ENCODE data around the gene OTUB1. TPM values are rescaled to one million over a fixed set of nuclear protein-coding genes. Genes with fewer than 3 reads are reported as not detected.

OTUB1 gene
- total and polyA plus RNA-seq, 2 donors (not counting 1 experiment from before 2014, with no cell fraction given): 78.2 to 119 TPM

DNA sequence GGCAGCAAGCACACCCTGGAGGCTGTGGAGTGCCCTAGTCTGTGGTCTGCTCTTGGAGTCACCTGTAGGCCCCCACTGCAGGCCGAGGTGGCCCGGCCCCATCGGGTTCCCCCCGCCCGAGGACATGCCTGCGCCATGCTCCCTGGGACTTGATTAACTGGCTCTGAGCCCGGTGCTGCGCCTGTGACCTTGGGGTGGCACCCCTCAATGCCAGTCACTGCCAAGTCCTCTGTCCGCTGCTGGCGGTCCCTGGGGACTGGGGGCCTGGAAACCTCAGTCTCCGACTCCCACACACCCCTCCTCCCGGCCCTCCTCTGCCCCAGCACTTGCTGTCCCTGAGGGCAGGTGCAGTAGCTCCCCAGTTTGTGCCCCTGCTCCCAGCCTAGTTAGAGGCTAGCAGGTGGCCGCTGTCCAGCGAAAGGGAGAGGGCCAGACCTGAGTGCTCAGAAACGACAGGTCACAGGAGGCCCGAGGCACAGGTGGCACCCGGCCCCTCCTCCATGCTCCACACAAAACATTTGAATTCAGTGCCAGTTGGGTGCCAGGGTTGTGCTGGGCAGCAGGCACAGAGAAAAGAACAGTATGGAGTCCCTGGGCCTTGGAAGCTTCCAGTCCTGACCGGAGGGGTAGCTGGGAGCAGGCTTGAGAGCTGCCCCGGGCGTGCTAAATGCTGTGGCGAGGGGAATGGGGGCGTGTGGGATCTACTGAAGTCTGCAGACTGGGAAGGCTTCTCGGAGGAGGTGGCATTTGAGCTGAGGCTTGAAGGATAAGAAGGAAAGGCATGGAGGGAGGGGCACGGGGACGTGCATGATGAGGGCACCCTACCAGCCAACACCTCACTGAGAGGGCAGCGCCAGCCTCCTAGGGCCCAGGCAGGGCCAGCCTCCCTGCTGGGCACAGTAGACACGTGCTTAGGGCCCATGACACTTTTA, 33.1 kb downstream of the OTUB1 start:
- intact Hi-C loops (cut with micrococcal nuclease): no loop called here
- ATAC-seq (ENCODE audit: low read depth) (no peak), DNase-seq (no peak)
- Mint-ChIP-seq H3K9me3 (ENCODE audit: insufficient read depth) (no peaks in the 10 kb centered on the region), H3K4me1 (no peaks in the 10 kb centered on the region), H3K27me3 (no peaks in the 10 kb centered on the region), H3K4me3 (no peak overlapping the region), H3K27ac (no peak overlapping the region)
- no peak overlapping the region for H3K4me3 ChIP-seq (ENCODE audit: control extremely low read depth in 1 of 5, extremely low read depth in 1 of 5, insufficient read depth in 1 of 5, low read depth in 2 of 5, low read length in 4 of 5)
- H3K27ac ChIP-seq (ENCODE audit: low read length in 2 of 2): no peak overlapping the region
- H3K9ac ChIP-seq (ENCODE audit: low read length): no peak overlapping the region
- TF ChIP-seq, protein P1, sequence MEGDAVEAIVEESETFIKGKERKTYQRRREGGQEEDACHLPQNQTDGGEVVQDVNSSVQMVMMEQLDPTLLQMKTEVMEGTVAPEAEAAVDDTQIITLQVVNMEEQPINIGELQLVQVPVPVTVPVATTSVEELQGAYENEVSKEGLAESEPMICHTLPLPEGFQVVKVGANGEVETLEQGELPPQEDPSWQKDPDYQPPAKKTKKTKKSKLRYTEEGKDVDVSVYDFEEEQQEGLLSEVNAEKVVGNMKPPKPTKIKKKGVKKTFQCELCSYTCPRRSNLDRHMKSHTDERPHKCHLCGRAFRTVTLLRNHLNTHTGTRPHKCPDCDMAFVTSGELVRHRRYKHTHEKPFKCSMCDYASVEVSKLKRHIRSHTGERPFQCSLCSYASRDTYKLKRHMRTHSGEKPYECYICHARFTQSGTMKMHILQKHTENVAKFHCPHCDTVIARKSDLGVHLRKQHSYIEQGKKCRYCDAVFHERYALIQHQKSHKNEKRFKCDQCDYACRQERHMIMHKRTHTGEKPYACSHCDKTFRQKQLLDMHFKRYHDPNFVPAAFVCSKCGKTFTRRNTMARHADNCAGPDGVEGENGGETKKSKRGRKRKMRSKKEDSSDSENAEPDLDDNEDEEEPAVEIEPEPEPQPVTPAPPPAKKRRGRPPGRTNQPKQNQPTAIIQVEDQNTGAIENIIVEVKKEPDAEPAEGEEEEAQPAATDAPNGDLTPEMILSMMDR (IDR thresholded peaks at IDR 0.05): no peak
- no peak for TF ChIP-seq EZH2 (IDR thresholded peaks at IDR 0.05; ENCODE audit: borderline replicate concordance, insufficient read depth, low read depth, low read length, poor library complexity, severe bottlenecking)
- no peaks in the 10 kb centered on the region for H3K4me1 ChIP-seq (ENCODE audit: control insufficient read depth in 2 of 2, insufficient read depth in 2 of 2, low read length in 2 of 2)
- ChIA-PET CTCF (interaction anchor here (0.9 kb wide), 1 partner anchor 19 kb away, joined by 3 read pairs; no protein-coding TSS in a partner anchor), POLR2A (no interaction called here)
- no peaks in the 10 kb centered on the region for H3K9me3 ChIP-seq (ENCODE audit: control extremely low read depth in 1 of 3, control insufficient read depth in 2 of 3, insufficient read depth in 1 of 3, low read length in 2 of 3)
- no peak overlapping the region for H2AFZ ChIP-seq (ENCODE audit: insufficient read depth, low read depth, low read length, poor library complexity, severe bottlenecking)
- no peaks in the 10 kb centered on the region for H3K27me3 ChIP-seq (replicated peaks in 1 of 4; ENCODE audit: control extremely low read depth in 1 of 4, control insufficient read depth in 3 of 4, insufficient read depth in 4 of 4, low read length in 3 of 4)
- no peak overlapping the region for H3K4me2 ChIP-seq (replicated peaks; ENCODE audit: low read depth, low read length, poor library complexity, severe bottlenecking)
- no peaks in the 10 kb centered on the region for H4K20me1 ChIP-seq (ENCODE audit: control insufficient read depth, insufficient read depth, low read length, poor library complexity, severe bottlenecking)
- no peaks in the 10 kb centered on the region for H3K36me3 ChIP-seq (replicated peaks in 1 of 2; ENCODE audit: control extremely low read depth in 1 of 2, control insufficient read depth in 1 of 2, extremely low read depth in 1 of 2, insufficient read depth in 2 of 2, low read length in 1 of 2)
- WGBS (ENCODE audit: insufficient coverage): 88% methylated on average over 16 of the region's 27 CpGs
- no peaks in the 10 kb centered on the region for H3K79me2 ChIP-seq (ENCODE audit: control insufficient read depth, insufficient read depth, low read length)
